GM19395 (cell line): ENCODE measurements around the gene EEF1AKMT1.
"Not testable (repeated sequence)": the region's sequence is repeated elsewhere in the genome, so short reads cannot be mapped to it uniquely, and the experiment has no call there.

Experiments
- ATAC-seq: cut with Tn5 transposase; IDR thresholded peaks from one replicate; pipeline ENCODE4 v1.9.1; 2021; ENCODE audit warnings: mild to moderate bottlenecking, moderate library complexity; ENCODE audit not compliant: unreplicated experiment

EEF1AKMT1 gene

DNA sequence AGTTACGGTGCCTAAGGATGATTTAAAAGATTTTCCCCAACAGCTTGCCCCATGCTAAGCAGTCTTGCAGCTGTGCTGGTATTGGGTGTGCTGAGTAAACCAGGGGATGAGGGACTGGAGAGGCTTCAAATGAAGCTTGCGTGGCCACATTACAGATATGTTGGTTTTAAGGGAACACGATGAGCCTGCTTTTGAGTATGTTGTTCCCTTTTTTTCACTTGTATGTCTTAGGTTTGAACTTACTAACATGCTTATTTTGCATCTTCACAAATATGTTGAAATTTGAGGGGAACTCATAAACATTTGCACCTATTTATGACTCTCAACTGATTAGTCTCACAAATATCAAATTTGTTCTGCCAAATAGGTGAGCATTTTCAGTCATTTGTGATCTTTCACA is 72.3 kb downstream of the EEF1AKMT1 start:
- no peak for ATAC-seq

DNA sequence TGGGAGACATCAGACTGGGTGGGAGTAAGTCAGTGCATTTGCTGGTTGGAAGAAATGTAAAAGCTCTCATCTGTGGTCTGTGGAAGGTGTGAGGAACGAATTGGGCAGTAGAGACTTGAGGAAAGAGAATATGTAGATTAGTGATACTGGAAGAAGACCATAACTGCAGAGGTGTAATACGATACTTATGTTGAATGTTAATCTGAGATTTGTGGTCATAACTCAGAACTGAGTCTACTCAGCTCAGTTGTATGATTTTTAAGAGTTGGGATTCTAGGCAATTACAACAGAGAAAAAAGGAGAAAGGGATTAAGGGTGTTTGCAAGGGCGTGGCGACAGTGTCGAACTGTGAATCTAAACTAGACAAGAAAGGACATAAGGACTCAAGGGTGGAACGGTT is 73.5 kb downstream of the EEF1AKMT1 start:
- ATAC-seq, result no peak

DNA sequence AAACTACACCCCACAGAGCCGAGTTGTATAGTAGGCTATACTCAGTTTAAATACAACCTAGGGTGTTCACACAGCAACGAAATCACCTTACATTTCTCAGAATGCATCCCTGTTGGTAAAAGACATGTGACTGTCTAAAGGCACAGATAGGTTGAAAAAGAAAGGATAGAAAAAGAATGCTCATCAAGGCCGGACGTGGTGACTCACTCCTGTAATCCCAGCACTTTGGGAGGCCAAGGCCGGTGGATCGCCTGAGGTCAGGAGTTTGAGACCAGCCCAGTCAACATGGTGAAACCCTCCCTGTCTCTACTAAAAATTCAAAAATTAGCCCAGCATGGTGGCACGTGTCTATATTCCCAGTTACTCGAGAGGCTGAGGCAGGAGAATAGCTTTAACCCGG is 74.0 kb downstream of the EEF1AKMT1 start:
- ATAC-seq, result no peak

DNA sequence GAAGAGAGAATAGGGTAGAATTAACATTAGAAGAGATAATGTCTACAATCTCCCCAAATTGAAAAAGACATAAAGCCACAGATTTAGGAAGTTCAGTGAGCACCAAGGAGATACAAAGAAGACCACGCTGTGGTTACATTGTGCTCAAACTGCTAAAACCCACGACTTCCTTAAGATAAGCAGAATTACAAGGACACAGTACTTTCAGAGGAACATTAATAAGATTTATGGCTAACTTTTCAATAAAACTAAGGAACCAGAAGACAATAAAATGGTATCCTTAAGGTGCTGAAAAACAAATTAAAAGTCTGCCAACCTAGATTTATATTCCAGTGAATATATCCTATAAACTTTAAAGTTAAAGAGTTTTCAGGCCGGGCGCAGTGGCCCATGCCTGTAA is 77.7 kb downstream of the EEF1AKMT1 start:
- no peak for ATAC-seq

DNA sequence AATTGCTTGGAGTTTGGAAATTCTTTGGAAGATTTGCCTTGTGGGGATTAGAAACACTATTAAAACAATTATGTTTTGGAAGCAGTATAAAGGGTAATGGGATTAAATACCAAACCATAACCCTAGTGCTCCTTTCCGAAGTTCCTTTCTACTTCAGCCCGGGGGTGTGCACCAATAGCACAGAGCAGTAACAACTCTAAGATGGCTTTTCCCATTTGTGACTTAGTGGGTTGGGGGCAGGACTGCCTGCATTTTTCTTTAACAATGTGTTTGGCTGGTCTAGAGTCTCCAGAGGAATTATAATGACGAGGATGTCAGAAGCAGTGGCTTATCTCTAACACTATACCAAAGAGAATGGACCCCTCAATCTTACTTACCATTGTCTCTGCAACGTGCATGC is 82.1 kb downstream of the EEF1AKMT1 start:
- no peak for ATAC-seq

DNA sequence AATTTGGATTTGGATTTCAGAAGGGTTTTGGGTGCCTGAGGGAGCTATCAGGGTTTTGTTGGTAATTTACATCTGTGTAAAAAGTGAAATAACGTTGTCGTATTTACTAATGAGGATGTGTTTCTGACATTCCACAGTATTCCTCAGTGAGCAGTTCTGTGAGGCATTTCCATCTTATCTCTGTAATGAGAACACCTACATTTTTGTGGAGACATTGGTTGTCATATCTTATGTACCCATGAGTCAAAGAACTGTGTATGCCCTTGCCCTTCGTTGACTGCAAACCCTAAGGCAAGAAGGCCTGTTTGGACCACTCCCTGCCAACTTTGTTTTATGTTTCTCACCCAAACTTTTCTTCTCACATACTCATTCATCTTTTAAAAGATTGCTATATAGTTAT is 84.5 kb downstream of the EEF1AKMT1 start:
- no peak for ATAC-seq

DNA sequence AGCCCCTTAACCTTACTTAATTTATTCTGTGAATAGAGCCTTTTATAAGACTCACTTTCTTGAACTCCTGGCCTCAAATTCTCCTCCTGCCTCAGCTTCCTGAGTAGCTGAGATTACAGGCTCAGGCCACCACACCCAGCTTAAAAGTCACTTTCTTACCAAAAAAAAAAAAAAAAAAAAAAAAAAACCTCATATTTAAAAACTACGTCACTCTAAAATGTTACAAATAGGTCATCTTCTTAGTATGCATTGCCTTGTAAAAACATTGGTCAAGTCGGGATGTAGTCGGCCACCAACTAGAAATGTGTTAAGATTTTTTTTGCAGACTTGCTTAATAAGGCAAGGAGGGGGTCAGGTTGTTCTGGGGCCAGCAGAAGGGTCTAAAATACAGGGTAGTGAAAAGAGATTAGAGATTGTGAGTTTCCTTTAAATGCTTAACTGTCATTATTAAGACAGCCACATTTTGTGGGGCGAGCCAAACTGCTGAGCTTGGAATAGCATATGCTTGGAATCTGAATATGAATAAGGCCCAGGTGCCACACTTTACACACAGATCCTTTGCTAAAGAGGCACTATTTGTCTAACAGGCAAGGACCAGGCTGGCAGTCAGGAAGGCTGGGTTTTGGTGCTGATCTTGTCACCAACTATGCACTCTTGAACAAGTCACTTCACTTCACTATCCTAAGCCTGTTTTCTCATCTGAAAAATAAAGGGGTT is 86.7 kb downstream of the EEF1AKMT1 start:
- no peak for ATAC-seq

DNA sequence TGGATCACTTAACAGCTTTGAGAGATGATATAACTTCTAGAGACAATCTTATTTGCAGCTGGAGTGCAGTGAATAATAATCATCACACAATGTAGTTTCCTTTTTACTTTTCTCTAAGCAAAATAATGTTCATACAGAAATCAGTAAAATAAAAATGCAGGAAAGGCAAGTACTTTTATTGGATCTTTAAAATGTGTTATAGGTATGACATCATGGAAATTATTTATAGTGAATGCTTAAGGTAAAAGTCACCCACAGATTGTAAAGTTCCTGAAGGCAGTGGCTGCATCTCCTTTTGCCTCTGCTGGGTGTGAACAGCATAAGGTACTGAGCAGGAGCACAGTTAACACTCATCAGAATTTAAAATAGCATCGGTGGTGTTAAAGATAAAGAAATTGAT is 87.6 kb downstream of the EEF1AKMT1 start:
- no peak for ATAC-seq

DNA sequence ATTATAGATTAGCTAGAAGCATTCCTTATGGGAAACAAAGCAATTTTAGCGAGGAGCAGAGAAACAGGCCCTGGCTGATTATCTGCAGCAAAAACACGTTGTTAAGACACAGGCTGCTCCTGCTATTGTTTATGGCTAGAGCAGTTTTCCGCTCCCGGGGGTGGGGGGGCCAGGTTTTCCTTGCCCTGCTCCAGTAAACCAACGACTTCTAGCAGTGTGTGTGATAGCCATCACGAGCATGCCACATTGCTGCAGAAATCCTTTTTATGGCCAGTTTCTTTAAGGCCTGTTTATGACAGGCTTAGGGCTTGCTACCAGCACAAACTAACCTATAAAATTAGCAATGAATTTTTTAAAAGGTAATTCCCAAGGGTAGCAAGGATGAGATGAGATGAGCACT is 88.7 kb downstream of the EEF1AKMT1 start:
- no peak for ATAC-seq

DNA sequence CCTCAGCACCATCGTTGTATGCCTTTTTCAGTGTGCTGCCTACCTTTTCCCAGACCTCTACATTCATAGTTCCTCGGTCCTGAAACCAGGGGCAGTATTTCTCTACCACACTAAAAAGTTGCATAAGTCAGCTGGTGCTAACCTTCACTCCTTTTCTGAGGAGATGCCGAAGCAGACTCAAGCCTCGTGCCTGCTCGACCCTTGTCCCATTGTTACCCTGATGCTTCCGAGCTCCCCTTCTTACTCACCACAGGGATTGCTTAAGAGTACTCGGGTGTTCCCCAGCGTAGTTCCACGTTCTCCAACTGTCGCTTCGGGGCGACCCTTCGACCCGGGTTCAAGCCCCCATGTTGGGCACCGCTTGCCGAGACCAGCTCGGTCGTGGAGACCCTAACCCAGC is 89.2 kb downstream of the EEF1AKMT1 start:
- ATAC-seq, result no peak

DNA sequence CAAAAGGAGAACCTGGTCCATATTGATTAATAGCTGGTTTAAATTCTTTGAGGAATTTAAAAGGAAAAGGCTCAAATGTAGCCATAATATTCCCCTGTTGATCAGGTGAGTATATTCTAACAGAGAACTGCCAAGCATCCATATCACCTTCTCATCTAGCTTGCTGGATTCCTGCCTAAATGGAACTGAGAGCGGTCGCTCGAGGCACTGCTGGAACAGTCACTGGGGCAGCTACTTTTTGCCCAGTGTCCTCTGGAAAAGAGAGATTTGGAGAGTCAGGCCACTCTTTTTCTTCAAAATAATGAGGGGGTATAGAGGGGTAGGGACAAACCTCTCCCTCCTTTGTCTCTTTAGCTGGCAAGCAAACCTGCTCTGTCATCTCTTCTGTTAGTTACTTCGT is 89.7 kb downstream of the EEF1AKMT1 start:
- ATAC-seq, result no peak

DNA sequence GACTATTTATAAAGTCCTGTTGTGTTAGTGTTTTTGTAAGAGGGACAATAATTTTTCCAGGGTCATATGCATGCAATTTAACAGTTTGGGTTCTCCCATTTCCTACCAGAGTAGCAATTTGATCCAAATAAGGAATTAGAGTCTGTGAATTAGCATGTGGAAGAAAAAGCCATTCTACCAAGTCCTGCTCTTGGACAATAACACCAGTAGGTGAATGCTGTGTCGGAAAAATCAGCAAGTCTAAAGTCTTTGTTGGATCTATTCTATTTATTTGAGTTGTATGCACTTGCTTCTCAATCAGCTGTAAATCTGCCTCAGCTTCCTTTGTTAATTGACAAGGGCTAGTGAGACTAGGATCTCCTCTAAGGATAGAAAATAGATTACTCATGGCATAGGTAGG is 91.7 kb downstream of the EEF1AKMT1 start:
- ATAC-seq, result no peak

DNA sequence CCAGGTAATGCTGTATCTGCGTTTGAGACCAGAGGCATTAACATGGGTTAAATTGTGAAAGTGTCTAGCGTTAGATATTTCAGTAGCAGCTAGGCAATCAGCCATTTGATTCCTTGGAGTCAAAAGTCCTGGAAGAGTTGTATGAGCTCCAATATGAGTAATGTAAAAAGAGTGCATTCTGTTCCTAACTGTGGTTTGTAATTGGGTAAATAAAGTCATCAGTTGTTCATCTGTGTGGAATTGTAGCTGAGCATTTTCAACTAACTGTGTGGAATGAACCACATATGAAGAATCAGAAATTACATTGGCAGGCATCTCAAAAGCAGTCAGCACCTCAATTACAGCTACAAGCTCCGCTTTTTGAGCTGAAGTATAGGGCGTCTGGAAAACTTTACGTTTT is 92.3 kb downstream of the EEF1AKMT1 start:
- ATAC-seq, result not testable (repeated sequence)

DNA sequence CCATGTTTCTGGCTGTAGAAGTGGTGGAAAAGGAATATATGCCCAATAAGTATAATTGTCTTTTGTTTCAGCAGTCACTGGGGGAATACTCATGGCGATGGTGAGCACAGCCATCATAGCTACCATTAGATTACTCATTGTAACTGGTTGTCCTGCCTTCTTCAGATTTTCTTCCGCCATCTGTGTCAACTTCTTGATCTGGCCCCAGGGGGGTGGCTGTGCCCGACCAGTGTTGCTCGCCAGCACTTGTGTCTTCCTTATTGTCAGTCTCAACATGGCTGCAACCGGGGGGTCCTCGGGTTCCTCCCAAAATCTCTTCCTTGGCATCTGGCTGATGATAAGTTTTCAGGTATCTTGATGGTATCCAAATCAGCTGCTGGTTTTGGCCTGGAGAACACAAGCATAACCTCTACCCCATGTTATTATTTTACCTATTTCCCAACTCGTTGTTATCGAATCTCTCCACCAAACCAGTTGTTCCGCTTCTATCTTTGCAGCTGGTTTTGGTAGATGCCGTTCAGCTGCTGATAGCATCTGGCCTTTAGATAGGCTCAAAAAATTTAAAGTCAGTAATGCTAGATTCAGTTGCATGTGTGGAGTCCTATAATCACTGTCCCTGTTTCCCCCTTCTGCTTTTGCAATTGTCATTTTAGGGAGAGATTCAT is 93.2 kb downstream of the EEF1AKMT1 start:
- no peak for ATAC-seq

DNA sequence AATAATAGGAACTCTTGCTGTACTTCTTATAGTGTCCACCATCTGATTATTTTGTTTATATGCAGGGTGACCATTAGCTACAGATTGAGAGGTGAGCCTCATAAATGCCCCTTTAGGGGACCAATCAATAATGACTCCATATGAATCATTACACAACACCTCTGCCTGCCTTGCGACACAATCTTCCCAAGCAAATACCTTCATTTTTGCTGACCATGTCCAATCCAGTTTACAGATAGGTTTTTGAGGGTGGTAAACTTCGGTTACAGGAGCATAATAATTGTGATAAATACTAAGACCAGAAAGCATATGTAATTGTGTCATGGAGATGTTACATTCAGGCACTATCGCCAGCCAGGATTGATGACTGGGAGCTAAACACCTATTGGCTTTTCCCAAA is 93.9 kb downstream of the EEF1AKMT1 start:
- no peak for ATAC-seq
